Stimulated activated CD4-positive, alpha-beta T cell treated with anti-CD3 and anti-CD28 coated beads, TNF-alpha, amount 100 ng/mL, for 24 hours (primary cell): ENCODE results near the gene PSMC2.

Experiments
- DNase-seq, 3 experiments: peaks; one replicate each; pipeline ENCODE4 v3.0.0-alpha.2; 2020; ENCODE audit warnings: low read depth in 3 of 3

Gene PSMC2

GRCh38 chr7:103347507-103348267 is at the start of gene PSMC2:
Gene PSMC2 (plus strand): TSS chr7:103347643. CDS start chr7:103347712, 69 bp downstream.
- DNase-seq: peak; percentile 68 to 80 (median 76)

DNA sequence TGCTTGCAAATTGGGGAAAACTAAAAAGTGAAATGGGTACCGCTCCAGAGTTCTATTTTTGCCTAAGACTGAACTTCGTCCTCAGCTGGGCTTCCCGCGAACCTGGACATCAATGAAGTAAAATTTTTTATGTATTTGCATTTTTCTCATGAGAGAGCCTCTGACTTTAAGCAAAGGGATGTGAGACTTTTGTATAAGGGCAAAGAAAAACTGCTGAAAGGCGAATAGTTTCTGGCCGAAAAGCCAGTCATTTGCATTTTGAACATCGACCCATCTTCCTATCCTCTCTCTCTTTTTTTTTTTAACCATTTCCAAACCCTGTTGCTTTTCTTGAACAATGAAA is 49.6 kb upstream of the PSMC2 start:
- no peak for DNase-seq

- no peak for DNase-seq
Observed at GRCh38 chr7:103299660-103300059, 47.8 kb upstream of the PSMC2 start.

GRCh38 chr7:103301441-103301840 is 46.0 kb upstream of the PSMC2 start:
- no peak for DNase-seq

DNA sequence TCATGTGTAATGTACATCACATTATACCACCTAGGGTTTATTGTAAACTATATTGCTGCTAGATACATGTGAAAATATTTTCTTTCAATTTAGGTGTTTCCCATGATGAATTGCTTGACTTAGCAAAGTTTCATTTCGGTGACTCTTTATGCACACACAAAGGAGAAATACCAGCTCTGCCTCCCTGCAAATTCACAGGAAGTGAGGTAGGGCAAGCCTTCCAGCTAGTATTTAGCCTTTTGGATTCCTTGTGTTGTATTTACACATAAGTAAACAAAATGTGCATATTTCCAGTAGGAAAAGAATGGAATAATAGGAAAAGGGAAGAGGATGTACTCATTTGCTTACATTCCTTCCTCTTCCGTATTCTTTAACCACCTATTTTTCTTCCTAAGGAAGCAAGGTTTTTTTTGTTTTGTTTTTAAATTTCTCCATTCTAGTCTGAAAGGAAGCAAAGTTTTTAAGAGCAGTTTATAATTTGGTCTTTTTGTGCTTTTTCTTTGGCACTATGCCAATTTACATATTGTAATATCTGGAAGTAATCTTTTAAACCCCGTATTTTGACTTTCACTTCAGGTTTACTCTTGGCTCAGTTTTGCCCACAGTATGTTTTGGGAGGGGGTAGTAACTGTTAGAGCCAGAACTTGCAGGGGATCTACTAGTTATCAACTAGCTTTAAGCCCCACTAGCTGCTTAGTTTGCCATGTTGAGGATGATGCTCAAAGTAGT is 39.8 kb upstream of the PSMC2 start:
- DNase-seq: no peak

DNA sequence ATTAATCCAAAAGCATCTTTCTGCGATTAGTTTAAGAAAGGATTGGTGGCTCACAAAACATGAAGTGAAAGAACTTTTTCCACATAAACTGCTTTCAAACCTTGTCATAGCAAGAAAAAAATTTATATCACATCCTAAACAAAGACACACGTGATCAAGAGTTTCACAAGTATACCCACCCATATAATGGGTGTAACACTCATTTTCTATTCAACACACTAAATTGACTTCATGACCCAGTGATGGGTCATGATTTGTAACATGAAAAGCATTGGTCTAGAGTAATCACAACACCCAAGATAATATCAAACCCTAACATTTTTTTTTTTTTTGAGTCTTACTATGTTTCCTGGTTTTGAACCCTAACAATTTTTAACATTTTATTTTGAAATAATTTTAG is 32.6 kb upstream of the PSMC2 start:
- DNase-seq: no peak

- DNase-seq: no peak
Observed at GRCh38 chr7:103316380-103316941, 31.0 kb upstream of the PSMC2 start.

DNA sequence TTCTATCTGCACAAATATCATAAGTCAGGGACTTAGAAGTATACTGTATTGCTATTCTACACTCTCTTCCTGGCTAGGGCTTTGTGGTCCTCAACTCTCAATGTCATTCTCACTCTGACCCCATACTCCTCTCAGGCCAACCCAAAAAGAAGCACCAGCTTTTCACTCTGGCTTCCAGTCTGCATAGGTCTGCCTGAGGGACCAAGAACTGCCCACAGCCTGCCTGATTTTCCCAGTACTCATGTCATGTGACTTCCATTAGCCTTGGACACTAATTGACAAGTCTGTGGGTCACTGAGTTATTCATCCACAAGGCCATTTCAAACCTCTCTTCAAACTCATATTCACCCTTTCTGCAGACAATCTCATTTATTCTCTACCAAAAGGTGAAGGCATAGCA is 30.4 kb upstream of the PSMC2 start:
- DNase-seq: no peak

GRCh38 chr7:103325744-103326143 is 21.7 kb upstream of the PSMC2 start:
- DNase-seq: no peak

GRCh38 chr7:103336761-103337160 is 10.7 kb upstream of the PSMC2 start:
- no peak for DNase-seq

DNA sequence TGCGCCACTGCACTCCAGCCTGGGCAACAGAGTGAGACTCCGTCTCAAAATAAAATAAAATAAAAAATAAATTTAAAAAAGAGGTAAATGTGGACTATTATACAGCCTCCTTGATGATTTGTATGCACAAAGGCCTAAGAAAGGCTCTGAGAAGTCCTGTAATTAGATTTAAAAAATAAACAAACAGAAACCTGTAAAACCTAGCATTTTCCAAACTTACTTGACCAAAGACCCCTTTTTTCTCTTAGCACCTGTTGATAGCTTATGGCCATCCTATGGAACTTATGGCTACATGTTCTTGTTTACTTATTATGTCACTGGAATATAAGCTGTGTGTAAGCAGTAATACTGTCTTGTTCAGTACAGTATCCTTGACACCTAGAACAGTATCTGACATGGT is 8.6 kb upstream of the PSMC2 start:
- DNase-seq: no peak

DNA sequence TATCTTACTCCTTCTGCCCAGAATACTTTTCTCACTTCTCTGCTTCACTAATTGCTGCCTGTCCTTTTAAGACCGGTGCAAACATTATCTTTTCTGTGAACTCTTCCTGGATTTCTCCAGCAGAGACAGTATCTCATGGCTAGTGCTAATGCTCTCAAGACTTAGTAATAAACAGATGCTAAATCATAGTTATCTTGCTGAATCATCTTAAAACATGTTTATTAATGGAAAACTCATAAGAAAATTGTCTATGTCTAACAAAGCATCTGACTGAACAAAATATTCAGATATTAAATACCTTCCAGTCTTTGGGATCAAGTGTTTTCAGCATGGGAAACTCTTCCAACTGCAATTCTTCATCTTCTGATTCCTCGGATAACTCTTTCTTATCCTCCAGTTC is 6.0 kb upstream of the PSMC2 start:
- DNase-seq: no peak

DNA sequence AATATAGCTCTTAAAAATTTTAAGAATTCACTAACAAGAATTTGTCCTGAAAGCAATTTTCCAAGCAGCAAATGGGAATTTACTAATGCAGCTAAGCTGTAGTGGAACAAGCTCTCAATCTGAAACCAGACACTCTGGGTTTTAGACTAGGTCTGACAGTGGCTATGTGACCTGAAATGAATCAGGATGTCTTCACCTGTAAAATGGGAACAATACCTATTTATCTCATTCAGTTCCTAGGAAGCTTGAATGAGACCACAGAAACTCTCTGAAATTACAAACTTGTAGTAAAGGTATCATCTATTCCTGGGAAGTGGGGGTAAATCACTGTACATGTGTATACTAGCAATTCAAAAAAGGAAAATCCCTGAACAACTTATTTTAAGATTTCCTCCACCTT is 4.1 kb upstream of the PSMC2 start:
- no peak for DNase-seq

DNA sequence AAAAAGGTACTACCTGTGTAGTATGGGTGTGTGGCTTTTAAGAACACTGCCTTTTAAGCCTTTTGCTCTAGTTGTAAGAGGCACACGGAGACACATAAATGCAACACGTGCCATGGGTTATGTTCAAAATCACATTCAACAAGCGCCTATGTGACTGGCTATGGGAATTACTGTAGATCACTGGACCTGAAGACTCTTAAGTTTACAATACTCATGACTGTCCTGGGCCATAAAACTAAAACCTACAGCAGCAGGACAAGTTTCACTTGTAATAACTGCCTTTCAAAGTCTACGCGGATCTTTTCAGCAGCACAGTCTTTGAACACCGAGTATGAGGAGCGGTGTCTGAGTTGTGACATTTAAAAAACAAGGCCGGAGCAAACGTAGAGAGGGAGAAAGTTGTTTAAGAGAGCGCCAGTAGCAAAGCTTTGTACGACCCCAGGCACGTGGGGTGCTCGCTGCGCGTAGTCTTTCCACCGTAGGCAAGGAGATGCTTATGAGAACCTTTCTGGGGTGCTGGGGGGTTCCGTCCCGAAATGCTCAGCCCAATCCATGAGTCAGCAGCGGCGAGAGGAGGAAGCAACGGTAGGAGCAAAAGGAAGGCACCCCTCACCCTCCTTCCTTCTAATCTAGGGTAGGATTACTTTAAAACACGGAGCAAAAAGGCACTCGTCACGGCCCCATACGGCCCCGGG is 3.5 kb upstream of the PSMC2 start:
- peak; percentile 5 to 38 (median 9) for DNase-seq

- DNase-seq: peak; percentile 65 to 84 (median 78)
Observed at GRCh38 chr7:103344453-103345149, 2.8 kb upstream of the PSMC2 start, which contains the start of gene DNAJC2. Gene DNAJC2 (minus strand): TSS chr7:103344767. CDS start chr7:103344622, 145 bp downstream.

- DNase-seq: no peak
Observed at GRCh38 chr7:103346396-103346795, 1.0 kb upstream of the PSMC2 start.

DNA sequence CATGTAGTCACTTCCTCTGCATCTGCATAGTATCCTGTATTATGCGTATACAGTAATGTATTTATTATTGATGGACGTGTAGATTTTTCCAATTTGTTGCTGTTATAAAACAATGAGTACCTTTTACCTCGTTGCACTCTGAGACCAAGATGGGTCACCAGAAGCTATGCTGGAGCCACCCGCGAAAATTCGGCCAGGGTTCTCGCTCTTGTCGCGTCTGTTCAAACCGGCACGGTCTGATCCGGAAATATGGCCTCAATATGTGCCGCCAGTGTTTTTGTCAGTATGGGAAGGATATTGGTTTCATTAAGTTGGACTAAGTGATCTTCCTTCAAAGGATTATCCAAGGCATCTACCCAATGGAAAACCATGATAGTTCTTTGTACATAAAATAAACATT is 1.0 kb downstream of the PSMC2 start:
- DNase-seq: no peak

DNA sequence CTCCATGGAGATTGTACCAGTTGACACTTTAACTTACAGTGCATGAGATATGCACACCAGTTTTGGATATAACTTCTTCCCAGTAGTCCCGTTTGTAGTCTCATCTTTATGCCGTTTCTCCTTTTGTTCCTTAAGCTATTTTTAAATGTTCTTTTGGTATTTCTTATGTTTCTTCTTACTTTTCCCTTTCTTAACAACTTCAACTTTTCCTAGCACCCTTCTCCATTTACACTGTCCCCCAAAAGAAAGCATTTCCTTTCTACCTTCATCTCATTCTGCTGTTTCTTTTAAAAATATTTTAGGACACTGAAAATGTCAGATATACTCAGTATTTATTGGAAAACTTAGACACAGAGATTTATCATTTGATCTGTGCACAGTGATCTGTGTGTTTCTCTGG is 1.5 kb downstream of the PSMC2 start:
- no peak for DNase-seq

DNA sequence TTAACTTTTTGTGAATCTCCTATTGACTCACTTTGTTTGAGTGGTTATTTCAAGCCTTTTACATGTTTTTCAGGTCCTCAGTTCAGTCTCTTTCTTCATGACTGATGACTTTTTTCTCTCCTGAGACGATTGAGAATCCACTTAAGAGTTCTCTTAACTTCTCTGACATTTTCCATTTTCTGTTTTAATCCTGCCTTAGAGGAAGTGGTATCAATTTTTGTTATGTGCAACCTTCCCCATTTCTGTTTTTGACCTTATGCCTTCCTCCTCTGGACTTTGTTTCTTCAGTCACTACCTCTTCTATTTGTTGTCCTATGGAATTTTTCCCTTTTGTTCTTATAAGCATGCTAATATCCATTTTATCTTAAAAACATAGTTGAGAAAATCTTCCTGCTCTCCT is 2.4 kb downstream of the PSMC2 start:
- no peak for DNase-seq

DNA sequence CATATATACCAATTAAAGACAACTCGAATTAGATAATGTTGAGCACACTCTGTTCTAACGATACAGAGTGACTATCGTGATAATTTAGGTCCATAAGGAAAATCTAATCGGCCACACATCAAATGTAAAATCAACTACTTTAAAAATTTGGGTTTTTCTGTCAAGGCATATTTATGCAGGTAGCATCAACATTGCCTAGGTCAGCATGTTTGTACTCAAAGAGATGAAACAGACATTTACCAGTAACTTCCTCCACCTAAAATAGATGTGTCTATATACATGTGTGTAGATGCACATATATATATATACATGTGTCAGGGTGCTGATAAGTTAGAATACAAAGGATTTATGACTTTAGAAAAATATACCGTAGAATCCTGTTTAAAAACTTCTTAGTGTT is 22.0 kb downstream of the PSMC2 start:
- DNase-seq: no peak

GRCh38 chr7:103373866-103374643 is 26.6 kb downstream of the PSMC2 start:
- DNase-seq: no peak
